ENCODE data around the gene DBF4.
"Not testable (repeated sequence)": the region's sequence is repeated elsewhere in the genome, so short reads cannot be mapped to it uniquely, and the experiment has no call there.

Gene DBF4

DNA sequence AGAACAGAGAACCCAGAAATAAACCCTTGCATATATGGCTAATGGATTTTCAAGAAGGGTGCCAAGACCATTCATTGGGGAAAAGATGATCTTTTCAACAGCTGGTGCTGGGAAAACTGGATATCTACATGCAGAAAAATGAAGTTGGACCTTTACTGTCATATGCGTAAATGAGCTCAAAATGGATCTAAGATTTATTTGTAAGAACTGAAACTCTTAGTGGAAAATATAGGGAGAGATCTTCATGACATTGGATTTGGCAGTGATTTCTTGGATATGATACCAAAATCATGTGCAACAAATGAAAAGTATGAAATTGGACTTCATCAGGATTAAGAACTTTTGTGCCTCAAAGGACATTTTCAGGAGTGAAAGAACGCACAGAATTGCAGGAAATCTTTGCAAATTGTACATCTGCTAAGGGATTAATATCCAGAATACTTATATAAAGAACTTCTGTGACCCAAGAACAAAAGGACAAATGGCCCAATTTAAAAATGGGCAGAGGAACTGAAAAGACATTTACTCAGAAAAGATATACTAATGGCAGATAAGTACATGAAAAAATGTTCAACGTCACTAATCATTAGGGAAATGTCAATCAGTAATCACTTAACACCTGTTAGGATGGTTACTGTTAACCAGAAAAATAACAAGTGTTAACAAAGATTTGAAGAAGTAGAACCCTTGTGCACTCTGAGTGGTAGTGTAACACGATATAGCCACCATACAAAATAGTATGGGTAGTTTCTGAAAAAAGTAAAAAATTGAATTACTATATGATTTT lies 6.1 kb downstream of the DBF4 start:
- DNase-seq (ENCODE audit: low read depth): no peak

DNA sequence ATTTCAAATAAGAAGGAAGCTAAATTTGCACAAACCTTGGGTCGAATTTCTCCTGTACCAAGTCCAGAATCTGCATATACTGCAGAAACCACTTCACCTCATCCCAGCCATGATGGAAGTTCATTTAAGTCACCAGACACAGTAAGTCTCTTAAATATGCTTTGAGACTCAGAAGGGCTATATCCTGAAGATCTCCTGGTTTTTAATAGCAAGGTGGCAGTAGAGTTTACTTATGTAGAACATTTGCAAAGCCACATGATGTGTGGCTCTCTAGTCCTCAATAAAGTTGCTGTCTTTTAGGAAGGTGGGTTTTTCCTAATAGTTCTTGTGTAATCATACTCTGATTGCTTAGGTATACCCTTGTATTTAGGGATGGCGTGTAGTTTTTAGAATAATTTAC lies 8.7 kb downstream of the DBF4 start:
- DNase-seq (ENCODE audit: low read depth): no peak

DNA sequence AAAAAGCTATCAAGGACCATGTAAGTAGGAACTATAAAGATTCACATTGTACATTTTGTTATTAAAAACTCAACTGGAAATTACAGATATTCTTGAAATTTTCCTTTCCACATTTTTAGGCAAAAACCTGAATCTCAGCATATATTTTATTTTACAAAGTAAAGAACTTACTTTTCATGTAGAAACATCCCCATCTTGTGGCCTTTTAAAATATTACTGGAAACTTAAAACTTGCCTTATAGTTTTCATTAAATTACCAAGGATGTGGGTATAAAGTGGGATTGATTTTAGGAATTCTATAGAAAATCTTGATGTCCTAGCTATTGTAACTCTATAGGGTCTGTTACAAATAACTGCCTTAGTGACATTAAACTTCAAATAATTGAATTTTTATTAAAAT lies 10.6 kb downstream of the DBF4 start:
- DNase-seq (ENCODE audit: low read depth): no peak

DNA sequence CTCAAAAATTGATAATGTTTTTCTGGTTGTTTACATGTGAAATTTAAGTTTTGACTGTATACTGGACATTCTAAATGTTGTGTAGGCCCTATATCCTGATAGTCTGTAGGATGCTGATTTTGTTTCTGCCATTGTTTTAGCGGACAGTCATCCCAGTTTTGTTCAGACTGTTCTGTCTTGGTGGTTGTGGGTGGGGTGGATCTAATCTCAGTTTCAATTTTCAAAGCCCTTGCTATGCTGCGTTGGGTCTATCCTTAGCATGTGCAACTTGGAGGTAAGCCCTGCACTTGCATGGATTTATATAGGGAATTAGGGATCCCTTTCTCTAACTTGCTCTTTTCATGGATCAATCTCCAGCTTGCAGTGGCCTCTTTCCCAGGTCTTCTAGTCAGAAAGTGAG lies 19.1 kb downstream of the DBF4 start:
- DNase-seq (ENCODE audit: low read depth): no peak

DNA sequence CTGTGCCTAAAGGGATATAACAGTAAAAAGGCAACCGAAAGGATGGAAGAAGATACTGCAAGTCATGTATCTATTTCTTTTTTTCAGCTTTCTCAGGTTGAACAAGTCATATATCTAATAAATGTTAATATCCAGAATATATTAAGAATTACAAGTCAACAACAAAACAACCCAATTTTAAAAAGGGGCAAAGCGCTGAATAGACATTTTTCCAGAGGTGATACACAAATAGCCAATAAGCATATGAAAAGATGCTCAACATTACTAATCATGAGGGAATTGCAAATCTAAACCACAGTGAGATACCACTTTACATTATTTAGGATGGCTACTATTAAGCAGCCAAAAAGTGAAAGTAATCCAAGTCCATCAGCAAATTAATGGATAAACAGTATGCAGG lies 23.0 kb downstream of the DBF4 start:
- DNase-seq (ENCODE audit: low read depth): no peak

DNA sequence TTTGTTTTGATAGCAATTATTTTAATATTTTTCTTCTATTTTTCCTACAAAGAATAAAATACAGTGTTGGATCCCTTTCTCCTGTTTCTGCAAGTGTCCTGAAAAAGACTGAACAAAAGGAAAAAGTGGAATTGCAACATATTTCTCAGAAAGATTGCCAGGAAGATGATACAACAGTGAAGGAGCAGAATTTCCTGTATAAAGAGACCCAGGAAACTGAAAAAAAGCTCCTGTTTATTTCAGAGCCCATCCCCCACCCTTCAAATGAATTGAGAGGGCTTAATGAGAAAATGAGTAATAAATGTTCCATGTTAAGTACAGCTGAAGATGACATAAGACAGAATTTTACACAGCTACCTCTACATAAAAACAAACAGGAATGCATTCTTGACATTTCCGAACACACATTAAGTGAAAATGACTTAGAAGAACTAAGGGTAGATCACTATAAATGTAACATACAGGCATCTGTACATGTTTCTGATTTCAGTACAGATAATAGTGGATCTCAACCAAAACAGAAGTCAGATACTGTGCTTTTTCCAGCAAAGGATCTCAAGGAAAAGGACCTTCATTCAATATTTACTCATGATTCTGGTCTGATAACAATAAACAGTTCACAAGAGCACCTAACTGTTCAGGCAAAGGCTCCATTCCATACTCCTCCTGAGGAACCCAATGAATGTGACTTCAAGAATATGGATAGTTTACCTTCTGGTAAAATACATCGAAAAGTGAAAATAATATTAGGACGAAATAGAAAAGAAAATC lies 31.0 kb downstream of the DBF4 start:
- not testable (repeated sequence) for DNase-seq (ENCODE audit: low read depth)

DNA sequence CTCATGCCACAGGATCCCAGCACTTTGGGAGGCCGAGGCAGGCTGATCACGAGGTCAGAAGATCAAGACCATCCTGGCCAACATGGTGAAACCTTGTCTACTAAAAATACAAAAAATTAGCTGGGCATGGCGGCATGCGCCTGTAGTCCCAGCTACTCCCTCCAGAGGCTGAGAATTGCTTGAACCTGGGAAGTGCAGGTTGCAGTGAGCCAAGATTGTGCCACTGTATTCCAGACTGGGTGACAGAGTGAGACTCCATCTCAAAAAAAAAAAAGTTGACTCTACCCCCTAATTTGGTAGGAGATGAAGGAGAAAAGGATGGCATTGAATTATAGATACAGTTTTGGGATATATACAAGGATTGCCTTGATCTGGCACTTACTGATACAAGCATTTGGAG lies 32.5 kb downstream of the DBF4 start:
- not testable (repeated sequence) for DNase-seq (ENCODE audit: low read depth)

DNA sequence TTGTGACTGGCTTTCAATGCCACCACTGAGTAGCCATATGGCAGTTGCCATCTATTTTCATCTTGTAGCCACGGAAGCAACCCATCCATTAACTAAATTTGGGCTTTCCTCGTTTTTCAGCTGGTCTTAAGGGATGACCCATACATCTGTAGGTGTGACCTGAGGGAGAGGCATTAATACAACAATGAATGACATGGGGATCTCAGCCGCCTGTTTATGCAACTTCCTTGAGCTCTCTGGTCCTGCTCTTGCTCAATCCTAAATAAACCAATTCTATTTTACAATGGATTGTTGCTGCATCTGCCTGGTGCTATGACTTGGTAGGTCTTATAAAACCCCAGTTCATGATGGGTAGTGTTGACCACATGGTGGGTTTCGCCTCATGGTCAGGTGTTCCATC lies 35.8 kb downstream of the DBF4 start:
- DNase-seq (ENCODE audit: low read depth): no peak

DNA sequence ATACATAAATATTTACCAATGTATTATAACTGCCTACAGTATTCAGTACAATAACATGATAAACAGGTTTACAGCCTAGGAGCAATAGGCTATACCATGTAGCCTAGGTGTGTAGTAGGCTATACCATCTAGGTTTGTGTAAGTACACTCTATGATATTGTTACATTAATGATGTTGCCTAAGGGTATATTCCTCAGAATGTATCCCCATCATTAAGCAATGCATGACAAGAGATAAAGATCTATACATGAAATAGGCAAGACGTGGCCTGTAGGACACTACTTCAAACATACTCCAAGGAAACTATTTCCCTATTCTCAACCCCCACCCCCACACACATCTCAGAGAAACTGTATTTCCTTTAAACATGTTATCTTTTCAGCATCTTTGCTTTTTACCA lies 42.4 kb downstream of the DBF4 start:
- DNase-seq (ENCODE audit: low read depth): no peak

DNA sequence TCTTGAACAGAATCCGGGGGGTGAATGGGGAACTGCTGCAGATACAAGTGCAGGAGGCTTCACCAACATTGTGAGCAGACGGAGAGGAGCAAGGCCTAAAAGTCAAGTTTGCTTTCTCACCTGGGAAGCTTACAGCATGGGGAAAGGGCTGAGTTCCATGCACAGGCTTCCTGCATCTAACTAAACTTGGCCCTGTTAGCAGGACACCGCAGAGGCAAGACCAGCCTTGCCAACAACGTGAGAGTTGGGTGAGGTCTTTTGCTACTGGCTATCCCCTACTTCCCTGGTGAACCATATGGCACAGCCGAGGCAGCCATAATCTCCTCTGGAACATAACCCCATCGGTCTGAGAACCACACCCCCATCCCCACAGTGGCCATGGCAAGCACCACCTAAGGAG lies 43.6 kb downstream of the DBF4 start:
- no peak for DNase-seq (ENCODE audit: low read depth)

DNA sequence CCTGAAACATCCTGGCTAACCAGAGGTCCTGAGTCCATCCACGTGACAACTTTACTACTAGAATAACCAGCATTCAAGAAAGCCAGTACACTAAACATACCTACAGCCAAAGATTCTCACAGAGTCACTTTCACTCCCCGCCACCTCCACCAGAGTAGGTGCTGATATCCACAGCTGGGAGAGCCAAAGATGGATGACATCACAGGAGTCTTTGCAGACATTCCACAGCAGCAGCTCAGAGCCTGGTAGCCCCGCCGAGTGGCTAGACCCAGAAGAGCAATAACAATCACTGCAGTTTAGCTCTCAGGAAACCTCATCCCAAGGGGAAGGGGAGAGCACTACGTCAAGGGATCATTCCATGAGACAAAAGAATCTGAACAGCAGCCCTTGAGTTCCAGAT lies 44.3 kb downstream of the DBF4 start:
- no peak for DNase-seq (ENCODE audit: low read depth)

DNA sequence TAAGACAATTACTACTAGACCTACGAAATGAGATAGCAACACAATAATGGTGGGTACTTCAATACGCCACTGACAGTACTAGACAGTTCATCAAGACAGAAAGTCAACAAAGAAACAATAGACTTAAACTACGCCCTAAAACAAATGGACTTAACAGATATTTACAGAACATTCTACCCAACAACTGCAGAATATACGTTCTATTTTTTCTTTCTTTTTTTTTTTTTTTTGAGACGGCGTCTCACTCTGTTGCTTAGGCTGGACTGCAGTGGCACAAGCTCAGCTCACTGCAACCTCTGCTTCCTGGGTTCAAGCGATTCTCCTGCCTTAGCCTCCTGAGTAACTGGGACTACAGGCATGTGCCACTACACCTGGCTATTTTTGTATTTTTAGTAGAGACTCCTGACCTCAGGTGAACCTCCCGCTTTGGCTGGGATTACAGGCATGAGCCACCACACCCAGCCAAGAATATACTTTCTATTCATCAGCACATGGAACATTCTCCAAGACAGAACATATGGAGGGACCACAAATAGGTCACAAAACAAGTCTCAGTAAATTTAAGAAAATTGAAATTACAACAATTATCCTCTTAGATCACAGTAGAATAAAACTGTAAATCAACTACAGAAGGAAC lies 46.6 kb downstream of the DBF4 start:
- not testable (repeated sequence) for DNase-seq (ENCODE audit: low read depth)

DNA sequence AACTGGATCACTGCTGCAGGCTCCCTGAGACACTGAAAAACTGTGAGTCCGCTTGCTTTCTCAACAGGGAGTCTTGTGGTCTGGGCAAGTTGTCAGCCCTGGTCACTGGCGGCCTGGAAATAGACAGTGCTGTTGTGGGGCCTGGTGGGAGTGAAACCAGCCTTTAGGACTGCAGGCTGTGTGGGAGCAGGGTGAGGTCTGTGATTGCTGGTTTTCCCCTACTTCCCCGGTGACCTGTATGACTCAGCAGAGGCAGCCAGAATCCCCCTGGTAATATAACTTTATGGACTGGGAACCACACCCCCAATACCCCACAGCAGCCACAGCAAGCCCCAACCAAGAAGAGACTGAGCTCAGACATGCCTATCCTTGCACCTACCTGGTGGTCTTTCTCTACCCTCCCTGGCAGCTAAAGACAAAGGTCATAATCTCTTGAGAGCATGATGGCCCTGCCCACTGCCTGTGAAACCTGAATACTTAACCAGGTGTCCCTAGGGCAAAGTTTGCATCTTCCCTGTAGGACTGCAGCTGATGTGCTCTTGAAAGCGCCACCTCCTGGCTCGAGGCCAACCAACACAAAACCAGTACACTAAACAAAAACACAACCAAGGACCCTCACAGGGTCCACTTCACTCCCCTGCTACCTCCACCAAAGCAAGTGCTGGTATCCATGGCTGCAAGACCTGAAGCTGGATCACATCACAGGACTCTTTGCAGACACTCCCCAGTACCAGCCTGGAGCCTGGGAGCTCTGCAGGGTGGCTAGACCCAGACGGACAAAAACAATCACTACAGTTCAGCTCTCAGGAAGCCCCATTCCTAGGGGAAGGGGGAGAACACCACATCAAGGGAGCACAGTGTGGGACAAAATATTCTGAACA lies 50.5 kb downstream of the DBF4 start:
- DNase-seq (ENCODE audit: low read depth): no peak

DNA sequence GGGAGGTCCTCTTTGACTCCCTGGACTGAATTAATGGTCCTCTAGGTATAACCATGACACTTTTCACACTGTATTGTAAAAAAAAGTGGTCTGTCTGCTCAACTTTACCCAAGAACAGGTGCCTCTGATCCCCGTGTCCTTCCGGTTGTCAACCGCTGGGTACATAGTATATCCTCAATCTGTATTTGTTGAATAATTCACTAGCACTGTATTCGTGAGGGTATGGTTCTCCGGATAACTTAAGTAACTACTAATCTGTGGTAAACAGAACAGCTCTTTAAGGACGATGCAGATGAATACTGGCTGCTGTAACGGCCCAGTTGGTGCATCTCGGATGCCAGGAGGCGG lies 57.3 kb downstream of the DBF4 start:
- DNase-seq (ENCODE audit: low read depth): no peak

DNA sequence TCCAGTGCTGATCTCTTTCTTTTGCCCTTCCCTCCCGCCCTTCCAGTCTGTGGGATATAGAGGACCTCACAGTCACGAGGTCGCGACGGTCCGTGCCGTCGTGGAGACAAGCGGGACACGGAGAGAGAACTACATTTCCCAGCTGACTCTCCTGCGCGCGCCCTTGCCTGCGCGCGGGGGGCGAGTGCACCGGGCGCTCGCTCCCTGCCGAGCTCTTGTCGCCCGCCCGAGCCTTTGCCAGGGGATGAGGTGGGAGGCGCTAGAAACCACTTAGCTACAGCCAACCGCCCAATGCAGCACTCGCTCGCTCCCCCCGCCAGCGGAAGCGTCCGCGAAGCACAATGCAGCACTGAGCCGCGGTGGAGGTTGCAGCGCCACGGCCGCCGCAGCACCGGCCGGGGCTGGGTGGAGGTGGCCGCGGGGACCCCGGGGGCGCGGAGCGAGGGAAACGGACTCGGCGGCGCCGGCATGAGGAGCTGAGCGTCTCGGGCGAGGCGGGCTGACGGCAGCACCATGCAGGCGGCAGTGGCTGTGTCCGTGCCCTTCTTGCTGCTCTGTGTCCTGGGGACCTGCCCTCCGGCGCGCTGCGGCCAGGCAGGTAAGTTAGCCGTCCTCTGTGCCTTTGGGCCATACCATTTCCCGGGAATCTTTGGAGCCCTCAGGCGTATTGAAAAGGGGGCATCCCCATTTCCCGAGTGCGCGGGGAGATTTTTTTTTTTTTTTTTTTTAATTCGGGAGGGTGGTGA lies 57.8 kb downstream of the DBF4 start, which contains the start of gene ADAM22:
Gene ADAM22 (plus strand): TSS at position 299 of the 746 bp plus-strand sequence. CDS start 215 bp downstream, at position 514.
- DNase-seq (ENCODE audit: low read depth): peak; percentile 78

DNA sequence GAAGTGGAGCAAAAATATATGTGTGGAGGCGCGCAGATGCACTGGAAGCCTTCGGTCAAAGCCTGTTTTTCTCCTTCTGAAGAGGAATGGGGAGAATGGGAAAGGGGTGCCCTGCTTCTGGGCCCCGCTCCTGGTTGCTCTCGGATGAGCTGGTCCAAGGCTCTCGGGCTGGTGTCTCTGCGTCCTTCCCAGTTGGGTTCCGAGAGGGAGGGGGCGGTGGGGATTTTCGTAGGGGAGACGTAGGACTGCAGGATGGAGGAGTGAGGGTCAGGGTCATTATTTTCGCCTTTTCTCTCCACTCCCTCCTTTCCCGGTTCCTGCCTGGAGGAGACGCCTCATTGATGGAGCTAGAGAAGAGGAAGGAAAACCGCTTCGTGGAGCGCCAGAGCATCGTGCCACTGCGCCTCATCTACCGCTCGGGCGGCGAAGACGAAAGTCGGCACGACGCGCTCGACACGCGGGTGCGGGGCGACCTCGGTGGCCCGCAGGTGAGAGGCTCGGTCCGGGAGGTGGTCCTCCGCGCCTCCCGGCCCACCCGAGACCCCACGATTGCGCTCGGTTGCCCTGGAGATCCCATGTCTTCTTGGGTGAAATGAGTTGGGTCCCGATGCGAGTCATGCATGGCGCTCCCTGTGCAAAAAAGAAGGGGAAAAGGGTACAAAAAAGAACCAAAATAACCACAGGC lies 58.5 kb downstream of the DBF4 start:
- no peak for DNase-seq (ENCODE audit: low read depth)

DNA sequence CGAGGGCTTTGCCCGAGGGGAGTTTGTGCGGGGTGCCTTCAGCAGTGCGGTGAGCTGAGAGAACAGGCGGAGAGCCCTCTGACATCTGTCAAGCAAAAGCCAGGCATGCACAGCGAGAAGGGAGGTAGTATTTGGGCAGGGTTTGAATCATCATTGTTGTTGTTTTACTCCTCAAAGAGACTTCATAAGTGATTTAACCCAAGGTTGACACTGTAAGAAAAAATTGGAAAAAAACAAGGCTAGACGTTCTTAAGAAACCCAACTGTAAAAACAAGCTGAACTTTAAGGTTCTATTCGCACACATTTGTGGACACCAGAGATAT lies 59.1 kb downstream of the DBF4 start:
- DNase-seq (ENCODE audit: low read depth): no peak

DNA sequence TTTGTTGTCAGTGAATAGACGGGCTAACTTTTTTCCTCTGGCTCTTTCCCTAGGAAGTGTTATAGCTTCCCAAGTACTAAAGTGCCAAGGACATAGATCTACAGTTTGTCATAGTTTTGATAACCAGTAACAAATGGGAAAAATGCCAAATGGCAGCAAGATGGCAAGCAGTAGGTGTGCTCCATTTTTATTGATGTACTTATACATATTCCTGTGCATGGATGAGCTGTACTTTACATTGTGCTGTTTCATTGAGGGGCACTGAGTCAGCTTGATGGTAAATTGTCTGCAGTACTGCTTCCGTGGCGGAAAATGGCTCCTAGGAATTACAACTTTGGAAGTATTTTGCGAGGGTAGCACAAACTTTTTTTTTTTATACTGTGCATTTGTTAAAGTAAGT lies 64.8 kb downstream of the DBF4 start:
- DNase-seq (ENCODE audit: low read depth): no peak

DNA sequence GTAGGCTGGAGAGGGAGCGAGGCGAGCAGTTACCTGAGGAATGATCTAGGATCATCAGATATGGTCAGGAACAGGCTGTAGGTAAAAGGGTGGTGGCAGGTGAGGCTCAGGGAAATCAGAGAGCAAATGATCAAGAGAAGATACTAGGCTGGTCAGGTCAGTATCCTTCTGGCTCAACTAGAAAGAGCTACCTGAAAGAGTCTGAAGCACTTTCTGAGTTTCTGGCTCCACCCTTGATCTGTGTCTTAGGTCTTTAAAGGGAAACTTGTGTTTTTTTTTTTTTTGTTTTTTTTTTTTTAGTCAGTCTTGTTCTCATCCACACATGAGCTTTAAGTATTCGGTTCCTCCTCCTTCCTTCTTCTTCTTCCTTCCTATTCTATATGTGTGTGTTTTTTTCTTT lies 68.3 kb downstream of the DBF4 start:
- DNase-seq (ENCODE audit: low read depth): no peak

DNA sequence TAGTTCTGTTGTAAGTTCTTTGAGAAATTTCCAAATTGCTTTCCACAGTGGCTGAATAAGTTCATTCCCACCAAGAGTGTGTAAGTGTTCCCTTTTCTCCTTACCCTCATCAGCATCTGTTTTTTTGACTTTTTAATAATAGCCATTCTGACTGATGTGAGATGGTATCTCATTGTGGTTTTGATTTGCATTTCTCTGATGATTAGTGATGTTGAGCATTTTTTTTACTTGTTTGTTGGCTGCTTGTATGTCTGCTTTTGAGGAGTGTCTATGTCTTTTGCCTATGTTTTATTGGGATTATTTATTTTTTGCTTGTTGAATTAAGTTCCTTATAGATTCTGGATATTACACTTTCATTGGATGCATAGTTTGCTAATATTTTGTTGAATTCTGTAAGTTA lies 69.6 kb downstream of the DBF4 start:
- not testable (repeated sequence) for DNase-seq (ENCODE audit: low read depth)

DNA sequence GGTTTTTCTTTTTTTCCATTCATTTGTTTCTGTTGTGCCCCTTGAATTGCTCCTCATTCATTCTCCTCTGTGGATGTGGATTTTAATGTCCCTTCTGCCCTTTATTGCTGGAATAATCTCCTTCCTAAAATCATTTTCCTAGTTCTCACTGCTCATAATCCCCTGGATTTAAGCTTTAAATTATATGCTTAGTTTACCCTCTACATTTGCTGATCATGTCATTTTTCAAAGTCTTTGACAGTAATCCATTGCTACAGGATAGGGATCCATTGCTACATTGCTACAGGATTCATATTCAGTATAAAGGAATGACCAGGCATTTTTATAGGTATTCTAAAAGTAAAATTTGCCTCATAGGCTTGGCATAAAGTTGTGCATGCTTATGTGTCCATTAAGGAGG lies 72.1 kb downstream of the DBF4 start:
- DNase-seq (ENCODE audit: low read depth): no peak

Data from activated T-cell treated with anti-CD3 and anti-CD28 coated beads for 24 hours (primary cell).